Thymus (tissue), 11 donors: ENCODE data around the gene IRS4. TPM values are rescaled to one million over a fixed set of nuclear protein-coding genes. Genes with fewer than 3 reads are reported as not detected.

Experiments
- DNase-seq, 9 donors: peaks; one replicate each; pipeline ENCODE4 v3.0.0-alpha.2; 2013; ENCODE audit warnings: low spot score in 9 of 9, low read depth in 6 of 9, missing footprints in 1 of 9
- H3K27ac ChIP-seq, 2 donors: one replicate each; pipeline ENCODE4 v1.5.1; 2013; ENCODE audit warnings: control low read depth in 1 of 2, low read depth in 1 of 2, low read length in 1 of 2, mild to moderate bottlenecking in 1 of 2, moderate library complexity in 1 of 2
- H3K27me3 ChIP-seq, 2 donors: one replicate each; pipeline ENCODE4 v1.5.1; 2013; ENCODE audit warnings: low read length in 1 of 2; ENCODE audit not compliant: control insufficient read depth in 2 of 2, insufficient read depth in 1 of 2
- H3K36me3 ChIP-seq, 2 donors: one replicate each; pipeline ENCODE4 v1.5.1; 2013; ENCODE audit warnings: low read length in 1 of 2, mild to moderate bottlenecking in 1 of 2, moderate library complexity in 1 of 2; ENCODE audit not compliant: control insufficient read depth in 2 of 2, insufficient read depth in 2 of 2
- H3K4me1 ChIP-seq, 2 donors: one replicate each; pipeline ENCODE4 v1.5.1; 2013; ENCODE audit warnings: low read length in 2 of 2; ENCODE audit not compliant: control insufficient read depth in 2 of 2, insufficient read depth in 2 of 2
- H3K4me3 ChIP-seq, 2 donors: one replicate each; pipeline ENCODE4 v1.5.1; 2013; ENCODE audit warnings: low read length in 2 of 2, control low read depth in 1 of 2, mild to moderate bottlenecking in 1 of 2
- H3K9me3 ChIP-seq, 2 donors: one replicate each; pipeline ENCODE4 v1.5.1; 2013; ENCODE audit warnings: low read length in 1 of 2, mild to moderate bottlenecking in 1 of 2; ENCODE audit not compliant: control insufficient read depth in 2 of 2, insufficient read depth in 1 of 2
- WGBS: extraction: QIAGEN DNeasy Blood & Tissue Kit; methylation state at CpG from one replicate; pipeline ENCODE4 v1.1.7; 2013; 5-methylcytosine and 5-hydroxymethylcytosine counted together
- polyA plus RNA-seq: library from polyadenylated mRNA; stranded (reverse); fragments of 200-250 nt; gene quantifications from one replicate; pipeline ENCODE4 v1.2.3, GENCODE V29; 2013
- total RNA-seq: library from RNA; stranded (reverse); fragments of 120-200 nt; gene quantifications from one replicate; pipeline ENCODE4 v1.2.4, GENCODE V29; 2013
- donor health status: healthy.

IRS4 gene
- total and polyA plus RNA-seq, 2 donors, result 0.37 to 17.6 TPM

GRCh38 chrX:108734426-108734825 is 1.9 kb downstream of the IRS4 start:
- Histone ChIP-seq H3K27me3 (peaks cover 18 to 70% of the 10 kb centered on the region in 2 donors), H3K4me1 (no peaks in the 10 kb centered on the region), H3K9me3 (no peaks in the 10 kb centered on the region), H3K27ac (no peak overlapping the region), H3K4me3 (peak overlapping the region in 1 of 2 donors; percentile 5), H3K36me3 (no peaks in the 10 kb centered on the region)
- 58% methylated on average over 7 of the region's 7 CpGs for WGBS
- no peak for DNase-seq

GRCh38 chrX:108732630-108733321 is 3.6 kb downstream of the IRS4 start:
- Histone ChIP-seq H3K36me3 (no peaks in the 10 kb centered on the region), H3K4me3 (peak overlapping the region in 1 of 2 donors; percentile 16), H3K4me1 (no peaks in the 10 kb centered on the region), H3K27me3 (peaks cover 18 to 65% of the 10 kb centered on the region in 2 donors), H3K27ac (no peak overlapping the region), H3K9me3 (no peaks in the 10 kb centered on the region)
- 6% methylated on average over 39 of the region's 39 CpGs for WGBS
- no peak for DNase-seq

- peaks cover 9 to 49% of the 10 kb centered on the region in 2 donors for H3K27me3 ChIP-seq
- no peak overlapping the region for H3K27ac ChIP-seq
- no peak overlapping the region for H3K4me3 ChIP-seq
- no peaks in the 10 kb centered on the region for H3K36me3 ChIP-seq
- 10% methylated on average over 2 of the region's 2 CpGs for WGBS
- DNase-seq, result no peak
- H3K4me1 ChIP-seq, result no peaks in the 10 kb centered on the region
- H3K9me3 ChIP-seq, result no peaks in the 10 kb centered on the region
Observed at GRCh38 chrX:108731153-108731552, 5.2 kb downstream of the IRS4 start.

- Histone ChIP-seq H3K9me3 (no peaks in the 10 kb centered on the region), H3K36me3 (no peaks in the 10 kb centered on the region), H3K27ac (no peak overlapping the region), H3K4me3 (no peak overlapping the region), H3K27me3 (peaks cover 0 to 9% of the 10 kb centered on the region in 2 donors), H3K4me1 (no peaks in the 10 kb centered on the region)
- 93% methylated on average over 3 of the region's 3 CpGs for WGBS
- DNase-seq, result no peak
Observed at GRCh38 chrX:108726748-108727147, 9.6 kb downstream of the IRS4 start.

GRCh38 chrX:108722561-108722960 is 13.8 kb downstream of the IRS4 start:
- DNase-seq, result no peak
- Histone ChIP-seq H3K27ac (no peak overlapping the region), H3K4me1 (no peaks in the 10 kb centered on the region), H3K36me3 (no peaks in the 10 kb centered on the region), H3K27me3 (no peaks in the 10 kb centered on the region), H3K9me3 (no peaks in the 10 kb centered on the region), H3K4me3 (no peak overlapping the region)
- WGBS, result 76% methylated on average over 2 of the region's 2 CpGs

- 89% methylated on average over 1 of the region's 1 CpG for WGBS
- no peaks in the 10 kb centered on the region for H3K9me3 ChIP-seq
- DNase-seq, result no peak
- H3K4me3 ChIP-seq, result no peak overlapping the region
- H3K27ac ChIP-seq, result no peak overlapping the region
- H3K36me3 ChIP-seq, result no peaks in the 10 kb centered on the region
- H3K4me1 ChIP-seq, result no peaks in the 10 kb centered on the region
- no peaks in the 10 kb centered on the region for H3K27me3 ChIP-seq
Observed at GRCh38 chrX:108712886-108713285, 23.5 kb downstream of the IRS4 start.

- no peak for DNase-seq
- no peaks in the 10 kb centered on the region for H3K4me1 ChIP-seq
- no peak overlapping the region for H3K27ac ChIP-seq
- no peak overlapping the region for H3K4me3 ChIP-seq
- H3K9me3 ChIP-seq, result no peaks in the 10 kb centered on the region
- no peaks in the 10 kb centered on the region for H3K36me3 ChIP-seq
- 91% methylated on average over 2 of the region's 2 CpGs for WGBS
- no peaks in the 10 kb centered on the region for H3K27me3 ChIP-seq
Observed at GRCh38 chrX:108704839-108705238, 31.5 kb downstream of the IRS4 start.

- no peaks in the 10 kb centered on the region for H3K4me1 ChIP-seq
- no peak overlapping the region for H3K27ac ChIP-seq
- DNase-seq, result no peak
- 65% methylated on average over 1 of the region's 1 CpG for WGBS
- H3K36me3 ChIP-seq, result no peaks in the 10 kb centered on the region
- H3K27me3 ChIP-seq, result no peaks in the 10 kb centered on the region
- no peak overlapping the region for H3K4me3 ChIP-seq
- no peaks in the 10 kb centered on the region for H3K9me3 ChIP-seq
Observed at GRCh38 chrX:108702530-108702929, 33.8 kb downstream of the IRS4 start.

GRCh38 chrX:108701633-108702032 is 34.7 kb downstream of the IRS4 start:
- Histone ChIP-seq H3K9me3 (no peaks in the 10 kb centered on the region), H3K27ac (no peak overlapping the region), H3K4me3 (no peak overlapping the region), H3K27me3 (no peaks in the 10 kb centered on the region), H3K36me3 (no peaks in the 10 kb centered on the region), H3K4me1 (no peaks in the 10 kb centered on the region)
- no peak for DNase-seq
- 85% methylated on average over 2 of the region's 2 CpGs for WGBS
